ENCODE measurements around the gene NCF1. TPM values are rescaled to one million over a fixed set of nuclear protein-coding genes. Genes with fewer than 3 reads are reported as not detected.
"Not testable (repeated sequence)": the region's sequence is repeated elsewhere in the genome, so short reads cannot be mapped to it uniquely, and the experiment has no call there.

Gene NCF1
- polyA plus RNA-seq, 1 of the 3 experiments (the other 2 are of a cell fraction), result not detected

GRCh38 chr7:74788369-74789150 lies 14.7 kb downstream of the NCF1 start:
- not testable (repeated sequence) for H3K4me1 ChIP-seq (ENCODE audit: control insufficient read depth in 1 of 2, insufficient read depth in 2 of 2, low read depth in 1 of 2, low read length in 1 of 2)

GRCh38 chr7:74789200-74789736 lies 15.5 kb downstream of the NCF1 start:
- H3K27ac ChIP-seq (ENCODE audit: low read depth in 2 of 2, low read length in 1 of 2); H3K9me3 ChIP-seq; H3K36me3 ChIP-seq (replicated peaks in 1 of 2; ENCODE audit: control insufficient read depth in 1 of 2, insufficient read depth in 2 of 2, low read length in 1 of 2); POLR2A ChIA-PET; H3K4me1 ChIP-seq (ENCODE audit: control insufficient read depth in 1 of 2, insufficient read depth in 2 of 2, low read depth in 1 of 2, low read length in 1 of 2); H3K9me2 ChIP-seq; H3K27me3 ChIP-seq (ENCODE audit: insufficient read depth); H3K9ac ChIP-seq; H3K4me3 ChIP-seq (ENCODE audit: low read depth in 2 of 2, low read length in 1 of 2); DNase-seq; H3K79me2 ChIP-seq (ENCODE audit: insufficient read depth); H4K20me1 ChIP-seq (ENCODE audit: insufficient read depth); H3F3A ChIP-seq (replicated peaks; ENCODE audit: insufficient read depth); H2AFZ ChIP-seq (ENCODE audit: low read depth); H3K4me2 ChIP-seq; CTCF ChIA-PET: not testable (repeated sequence)
- 44% methylated on average over 3 of the region's 24 CpGs for WGBS (ENCODE audit: low lambda C conversion rate)

More at GRCh38 chr7:74788369-74789150, 14.7 kb downstream of the NCF1 start:
- H3K79me2 ChIP-seq (ENCODE audit: insufficient read depth); POLR2A ChIA-PET; H2AFZ ChIP-seq (ENCODE audit: low read depth); H3K27ac ChIP-seq (ENCODE audit: low read depth in 2 of 2, low read length in 1 of 2); H3K36me3 ChIP-seq (replicated peaks in 1 of 2; ENCODE audit: control insufficient read depth in 1 of 2, insufficient read depth in 2 of 2, low read length in 1 of 2); DNase-seq; H3F3A ChIP-seq (replicated peaks; ENCODE audit: insufficient read depth); H3K9me2 ChIP-seq; H3K27me3 ChIP-seq (ENCODE audit: insufficient read depth); CTCF ChIA-PET; H3K9me3 ChIP-seq; H4K20me1 ChIP-seq (ENCODE audit: insufficient read depth): not testable (repeated sequence)
- H3K9ac ChIP-seq, result 0 out of 2 replicates have a peak overlapping the region, but pooled peaks have one; percentile 34
- TF ChIP-seq RAD21 (IDR thresholded peaks at IDR 0.05; ENCODE audit: low read length), result 0 out of 2 replicates have a peak, but pooled peaks have one; percentile 4
- H3K4me2 ChIP-seq, result peak overlapping the region; percentile 66; the same call in 1 of the 2 replicates
- peak overlapping the region in 1 of 2 experiments; percentile 38; a peak in 2 of 4 replicates for H3K4me3 ChIP-seq (ENCODE audit: low read depth in 2 of 2, low read length in 1 of 2)
- 0% methylated on average over 24 of the region's 82 CpGs for whole genome bisulfite sequencing (ENCODE audit: low lambda C conversion rate)

GRCh38 chr7:74797848-74798622 lies 24.2 kb downstream of the NCF1 start:
- CTCF ChIA-PET; H3K36me3 ChIP-seq (replicated peaks in 1 of 2; ENCODE audit: control insufficient read depth in 1 of 2, insufficient read depth in 2 of 2, low read length in 1 of 2); H3K27me3 ChIP-seq (ENCODE audit: insufficient read depth); POLR2A ChIA-PET; DNase-seq; H3K9ac ChIP-seq; H3F3A ChIP-seq (replicated peaks; ENCODE audit: insufficient read depth); H3K79me2 ChIP-seq (ENCODE audit: insufficient read depth); H3K27ac ChIP-seq (ENCODE audit: low read depth in 2 of 2, low read length in 1 of 2); H3K9me3 ChIP-seq; H3K9me2 ChIP-seq; H2AFZ ChIP-seq (ENCODE audit: low read depth); H4K20me1 ChIP-seq (ENCODE audit: insufficient read depth); H3K4me3 ChIP-seq (ENCODE audit: low read depth in 2 of 2, low read length in 1 of 2); H3K4me2 ChIP-seq; H3K4me1 ChIP-seq (ENCODE audit: control insufficient read depth in 1 of 2, insufficient read depth in 2 of 2, low read depth in 1 of 2, low read length in 1 of 2): not testable (repeated sequence)
- WGBS (ENCODE audit: low lambda C conversion rate), result 95% methylated on average over 7 of the region's 27 CpGs

GRCh38 chr7:74798644-74799043 lies 24.8 kb downstream of the NCF1 start:
- H3K79me2 ChIP-seq (ENCODE audit: insufficient read depth); H3F3A ChIP-seq (replicated peaks; ENCODE audit: insufficient read depth); H3K27ac ChIP-seq (ENCODE audit: low read depth in 2 of 2, low read length in 1 of 2); H4K20me1 ChIP-seq (ENCODE audit: insufficient read depth); DNase-seq; CTCF ChIA-PET; POLR2A ChIA-PET; H3K9me2 ChIP-seq; H3K4me2 ChIP-seq; H3K36me3 ChIP-seq (replicated peaks in 1 of 2; ENCODE audit: control insufficient read depth in 1 of 2, insufficient read depth in 2 of 2, low read length in 1 of 2); H3K4me3 ChIP-seq (ENCODE audit: low read depth in 2 of 2, low read length in 1 of 2); H3K9ac ChIP-seq; H3K4me1 ChIP-seq (ENCODE audit: control insufficient read depth in 1 of 2, insufficient read depth in 2 of 2, low read depth in 1 of 2, low read length in 1 of 2); H3K9me3 ChIP-seq; H2AFZ ChIP-seq (ENCODE audit: low read depth); H3K27me3 ChIP-seq (ENCODE audit: insufficient read depth): not testable (repeated sequence)
- TF ChIP-seq FOSL2 (IDR thresholded peaks at IDR 0.05; ENCODE audit: borderline replicate concordance, low read depth), result peak; percentile 12; the same call in 1 of the 2 replicates
- 39% methylated on average over 1 of the region's 4 CpGs for WGBS (ENCODE audit: low lambda C conversion rate)

GRCh38 chr7:74815882-74816281 lies 42.1 kb downstream of the NCF1 start:
- CTCF ChIA-PET; POLR2A ChIA-PET; H3K4me1 ChIP-seq (ENCODE audit: control insufficient read depth in 1 of 2, insufficient read depth in 2 of 2, low read depth in 1 of 2, low read length in 1 of 2); H3K4me3 ChIP-seq (ENCODE audit: low read depth in 2 of 2, low read length in 1 of 2); H2AFZ ChIP-seq (ENCODE audit: low read depth); H3F3A ChIP-seq (replicated peaks; ENCODE audit: insufficient read depth); H3K9me2 ChIP-seq; H3K9ac ChIP-seq; H3K36me3 ChIP-seq (replicated peaks in 1 of 2; ENCODE audit: control insufficient read depth in 1 of 2, insufficient read depth in 2 of 2, low read length in 1 of 2); H3K27ac ChIP-seq (ENCODE audit: low read depth in 2 of 2, low read length in 1 of 2); DNase-seq; H4K20me1 ChIP-seq (ENCODE audit: insufficient read depth); H3K27me3 ChIP-seq (ENCODE audit: insufficient read depth); H3K79me2 ChIP-seq (ENCODE audit: insufficient read depth); H3K9me3 ChIP-seq; H3K4me2 ChIP-seq: not testable (repeated sequence)
- WGBS (ENCODE audit: low lambda C conversion rate), result no CpG with 5 or more reads among the region's 3 CpGs

Measured in SK-N-SH (cell line).